ENCODE data around the gene HHAT. TPM values are rescaled to one million over a fixed set of nuclear protein-coding genes. Genes with fewer than 3 reads are reported as not detected.

Gene HHAT
- total RNA-seq, 1 experiment from 2014 or later = 7.2 TPM

DNA sequence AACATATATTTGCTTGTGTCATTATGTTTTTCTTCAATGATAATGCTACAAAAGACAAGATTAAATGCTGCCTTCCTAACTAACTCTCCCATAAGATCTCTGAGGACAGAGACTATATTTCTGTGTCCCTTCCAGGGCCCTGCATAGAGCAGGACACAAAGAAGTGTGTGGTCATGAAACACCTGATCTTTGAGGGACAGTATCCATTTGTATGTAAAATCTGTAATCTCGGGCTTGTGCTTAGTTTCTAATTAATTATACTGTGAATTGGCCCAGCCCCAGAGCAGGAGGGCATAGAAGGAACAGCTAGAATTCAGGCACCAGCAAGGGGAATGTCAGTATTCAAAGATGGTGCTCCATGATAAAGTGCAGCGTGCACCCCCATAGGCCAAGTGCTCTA, 374.9 kb downstream of the HHAT start:
- no peak for DNase-seq (ENCODE audit: low spot score)
- in situ Hi-C loops (cut with HindIII; ENCODE audit: low sequenced_read_pairs) = no loop called here

- in situ Hi-C loops (cut with HindIII; ENCODE audit: low sequenced_read_pairs) = no loop called here
- no peak for DNase-seq (ENCODE audit: low spot score)
These were observed 376.4 kb downstream of the HHAT start for GRCh38 chr1:210705086-210705485.

DNA sequence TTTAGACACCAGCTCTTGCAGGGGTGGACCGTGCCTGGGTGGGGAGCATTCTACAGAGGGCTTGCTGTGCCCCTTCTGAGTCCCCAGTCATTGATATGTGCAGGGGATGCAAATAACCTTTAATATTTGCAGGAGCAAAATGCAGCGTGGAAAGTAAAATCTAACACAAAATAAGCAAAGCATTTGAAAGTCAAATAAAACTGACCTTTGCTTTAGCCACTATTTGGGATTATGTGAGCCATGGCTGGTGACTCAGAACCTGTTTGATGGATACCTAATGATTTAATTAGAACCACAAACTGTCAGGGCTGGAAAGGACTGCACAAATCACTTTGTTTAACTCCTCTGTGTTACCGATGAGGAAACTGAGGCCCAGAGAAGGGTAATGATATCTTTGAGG, 377.5 kb downstream of the HHAT start:
- no peak for DNase-seq (ENCODE audit: low spot score)
- in situ Hi-C loops (cut with HindIII; ENCODE audit: low sequenced_read_pairs) = no loop called here

DNA sequence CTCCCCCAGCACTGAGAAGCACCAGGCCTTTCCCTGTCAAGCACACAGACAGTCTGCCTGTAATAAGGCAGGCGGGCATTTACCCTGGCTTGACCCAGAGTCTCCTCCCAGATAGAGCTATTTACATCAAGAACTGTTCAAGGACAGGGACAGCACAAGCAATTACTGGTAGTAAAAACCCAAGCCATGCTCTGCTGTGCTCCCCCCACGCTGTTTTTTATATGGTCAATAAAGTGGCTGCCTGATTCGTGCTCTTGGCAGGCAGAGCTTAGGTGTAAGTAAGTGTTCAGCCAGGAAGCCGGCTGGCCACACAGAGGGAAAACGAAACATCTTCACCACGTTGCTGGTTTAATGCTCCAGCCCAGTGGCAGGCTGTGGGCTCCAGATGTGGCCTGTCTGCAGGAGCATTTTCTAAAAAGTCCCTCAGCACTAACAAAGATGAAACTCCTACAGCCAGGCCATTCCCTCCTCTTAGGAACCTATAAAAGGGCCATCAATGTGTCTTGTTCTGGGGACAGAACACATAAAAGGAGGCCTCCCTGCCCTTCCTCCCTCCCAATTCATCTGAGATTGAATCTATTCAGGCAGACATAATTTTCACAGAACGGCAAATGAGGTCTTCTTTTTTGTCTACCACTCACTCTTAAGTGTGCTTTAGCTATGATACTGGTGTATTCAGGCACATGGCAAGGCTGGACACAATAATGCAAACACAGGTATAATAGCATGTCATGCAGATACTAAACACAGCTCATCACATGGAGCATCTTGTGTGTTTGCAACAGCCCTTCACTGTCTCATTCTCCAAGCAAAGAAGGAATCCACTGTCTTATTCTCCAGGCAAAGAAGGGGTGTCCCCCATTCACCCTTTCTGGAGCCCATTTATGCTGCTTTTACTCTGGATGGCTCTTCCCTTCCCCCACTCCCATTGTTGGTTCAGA, 378.9 kb downstream of the HHAT start:
- in situ Hi-C loops (cut with HindIII; ENCODE audit: low sequenced_read_pairs) = no loop called here

DNA sequence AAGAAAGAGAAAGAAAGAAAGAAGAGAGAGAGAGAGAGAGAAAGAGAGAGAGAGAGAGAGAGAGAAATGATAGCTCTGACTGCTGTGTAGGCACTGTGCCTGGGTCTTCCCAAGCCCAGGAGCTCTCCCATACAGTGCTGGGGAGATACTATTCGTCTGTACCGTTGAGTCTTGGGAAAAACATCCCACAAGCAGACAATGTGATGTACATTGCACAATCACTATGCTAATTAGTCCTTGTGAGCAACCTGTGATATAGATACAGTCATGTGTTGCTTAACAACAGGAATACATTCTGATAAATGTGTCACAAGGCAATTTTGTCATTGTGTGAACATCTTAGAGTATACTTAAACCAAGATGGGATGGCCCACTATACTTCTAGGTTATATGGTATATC, 381.0 kb downstream of the HHAT start:
- in situ Hi-C loops (cut with HindIII; ENCODE audit: low sequenced_read_pairs) = no loop called here
- no peak for DNase-seq (ENCODE audit: low spot score)

More for the DNA sequence above, 378.9 kb downstream of the HHAT start:
- no peak for DNase-seq (ENCODE audit: low spot score)

GRCh38 chr1:210711825-210712612, 383.3 kb downstream of the HHAT start:
- peak; percentile 51 for DNase-seq (ENCODE audit: low spot score)
- in situ Hi-C loops (cut with HindIII; ENCODE audit: low sequenced_read_pairs) = no loop called here

- in situ Hi-C loops (cut with HindIII; ENCODE audit: low sequenced_read_pairs) = no loop called here
- DNase-seq (ENCODE audit: low spot score) = no peak
These were observed 386.4 kb downstream of the HHAT start for GRCh38 chr1:210715072-210715471.

DNA sequence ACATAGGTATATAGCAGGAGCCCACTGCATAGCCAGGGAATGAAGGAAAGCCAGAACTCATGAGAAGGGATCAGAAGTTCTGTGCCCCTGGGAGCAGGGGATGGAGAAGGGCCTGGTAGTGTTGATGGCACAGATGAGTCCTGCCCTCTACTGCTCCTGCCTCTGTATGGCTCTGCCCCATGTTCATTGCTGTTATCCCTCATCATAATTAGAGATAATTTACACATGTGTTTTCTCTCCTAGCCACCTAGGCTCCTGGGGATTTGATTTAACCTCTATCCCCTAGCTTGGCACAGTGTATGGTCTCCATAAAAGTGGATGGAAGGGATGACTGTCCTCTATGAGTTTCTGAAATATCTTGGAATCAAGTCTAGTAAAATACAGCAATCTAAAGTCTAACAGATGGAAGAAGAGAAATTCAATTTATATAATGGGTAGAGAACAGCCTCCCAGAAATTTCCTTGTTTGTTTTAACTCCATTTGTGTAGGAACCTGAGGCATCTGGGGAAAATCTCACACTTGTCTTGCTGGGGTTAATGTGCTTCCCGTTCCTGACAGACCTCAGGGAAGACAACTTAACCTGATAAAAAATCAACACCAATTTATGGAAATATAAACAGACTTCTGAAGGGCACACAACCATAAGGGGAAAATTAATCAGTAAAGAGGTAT, 393.8 kb downstream of the HHAT start:
- in situ Hi-C loops (cut with HindIII; ENCODE audit: low sequenced_read_pairs) = no loop called here
- no peak for DNase-seq (ENCODE audit: low spot score)

DNA sequence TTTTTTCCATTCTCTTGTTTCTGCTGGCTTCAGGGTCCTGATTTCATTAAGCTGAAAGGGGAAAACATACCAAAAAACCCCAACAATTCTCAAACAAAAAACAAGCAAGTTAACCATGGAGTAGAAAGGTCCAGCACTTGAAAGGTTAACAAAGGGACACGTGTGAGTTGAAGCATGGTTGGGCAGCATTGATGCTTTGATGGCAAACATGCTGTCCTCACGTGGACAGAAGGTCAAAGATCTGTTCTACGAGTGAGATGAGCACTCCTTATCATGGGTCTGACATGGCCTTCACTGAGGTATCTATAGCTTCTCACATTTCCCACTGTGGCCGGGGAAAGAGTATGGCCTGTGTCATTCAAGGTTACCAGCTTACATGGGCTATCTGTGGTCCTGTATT, 394.9 kb downstream of the HHAT start:
- no peak for DNase-seq (ENCODE audit: low spot score)
- in situ Hi-C loops (cut with HindIII; ENCODE audit: low sequenced_read_pairs) = no loop called here

DNA sequence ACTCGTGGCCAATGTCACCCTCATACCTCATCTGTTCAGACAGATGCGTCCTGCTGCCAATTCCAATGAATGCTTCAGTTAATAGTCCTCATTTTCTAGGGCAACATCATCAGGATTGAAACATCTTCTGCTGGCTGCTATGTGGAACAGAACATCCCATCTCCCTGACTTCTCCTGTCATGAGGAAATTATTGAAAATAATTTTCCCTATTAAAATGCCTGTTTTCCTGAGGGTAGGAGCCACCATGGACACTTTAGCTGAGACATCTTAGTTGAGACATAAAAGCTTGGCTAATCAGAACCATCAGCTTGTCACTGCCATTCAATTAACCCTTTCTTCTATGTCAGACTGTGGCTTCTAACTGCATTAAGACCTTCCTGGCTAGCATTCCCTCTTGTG, 396.1 kb downstream of the HHAT start:
- no peak for DNase-seq (ENCODE audit: low spot score)
- in situ Hi-C loops (cut with HindIII; ENCODE audit: low sequenced_read_pairs) = no loop called here

Other genes with a start within 250 kb of the HHAT start
- gene SERTAD4, start 96.1 kb upstream of the HHAT start, total RNA-seq (2014; rRNA removed; shearing (Covaris generic)) = 7.3 and 14.2 TPM in 2 replicates